Placental epithelial cell (primary cell): ENCODE data around the gene TMEM43. TPM values are rescaled to one million over a fixed set of nuclear protein-coding genes. Genes with fewer than 3 reads are reported as not detected.

Experiments used
- total RNA-seq: library from RNA; depleted of rRNA; stranded (reverse); fragments of >200 nt; gene quantifications from 2 replicates; pipeline ENCODE4 v1.2.3, GENCODE V29; 2012

The TMEM43 gene, protein sequence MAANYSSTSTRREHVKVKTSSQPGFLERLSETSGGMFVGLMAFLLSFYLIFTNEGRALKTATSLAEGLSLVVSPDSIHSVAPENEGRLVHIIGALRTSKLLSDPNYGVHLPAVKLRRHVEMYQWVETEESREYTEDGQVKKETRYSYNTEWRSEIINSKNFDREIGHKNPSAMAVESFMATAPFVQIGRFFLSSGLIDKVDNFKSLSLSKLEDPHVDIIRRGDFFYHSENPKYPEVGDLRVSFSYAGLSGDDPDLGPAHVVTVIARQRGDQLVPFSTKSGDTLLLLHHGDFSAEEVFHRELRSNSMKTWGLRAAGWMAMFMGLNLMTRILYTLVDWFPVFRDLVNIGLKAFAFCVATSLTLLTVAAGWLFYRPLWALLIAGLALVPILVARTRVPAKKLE
- total RNA-seq: 143 and 177 TPM in 2 replicates

GRCh38 chr3:14124615-14125192 lies at the start of gene TMEM43, which contains the start of gene CHCHD4:
TSS of gene TMEM43 (plus strand) at chr3:14125052. CDS start at chr3:14125194, 142 bp downstream.
TSS of gene CHCHD4 (minus strand) at chr3:14124870. CDS start at chr3:14124676, 194 bp downstream.

DNA sequence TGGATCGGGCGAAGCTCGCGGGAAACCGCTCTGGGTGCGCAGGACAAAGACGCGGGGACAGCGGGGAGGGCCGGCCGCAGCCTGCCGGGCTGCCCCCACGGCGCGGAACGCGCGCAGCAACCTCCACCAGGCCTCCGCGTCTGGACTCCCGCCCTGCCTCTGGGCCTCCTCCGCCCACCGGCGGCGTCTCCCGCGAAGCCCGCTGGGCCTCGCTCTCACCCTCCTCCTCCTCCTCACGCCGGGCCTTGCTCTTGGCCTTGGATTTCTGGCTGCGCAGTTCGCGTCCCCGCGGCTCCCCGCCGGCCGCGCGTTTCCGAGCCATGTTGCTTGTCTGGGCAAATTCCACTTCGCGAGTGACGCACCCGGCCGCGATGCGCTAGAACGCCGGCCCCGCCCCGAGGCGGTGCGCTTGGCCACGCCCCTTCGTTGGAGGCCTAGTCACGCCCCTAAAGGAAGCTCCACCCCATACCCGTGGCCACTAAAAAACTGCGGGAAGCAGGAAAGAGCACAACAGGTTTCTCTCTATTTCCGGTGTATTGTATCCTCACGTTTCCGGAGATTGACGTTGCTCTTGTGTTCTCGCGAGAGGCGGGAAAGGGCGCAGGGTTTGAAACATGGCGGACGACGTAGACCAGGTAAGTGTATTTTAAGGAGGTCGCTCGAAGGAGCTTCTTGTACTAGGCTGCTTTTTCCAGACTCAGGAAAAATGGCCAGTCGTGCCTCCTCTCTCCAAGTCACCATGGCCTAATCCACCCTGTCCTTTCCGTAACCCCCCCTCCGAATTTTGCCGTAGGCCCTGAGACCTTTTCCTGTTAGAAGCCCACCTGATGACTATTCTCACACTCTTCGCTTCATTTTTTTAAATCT lies 53.6 kb downstream of the TMEM43 start, which contains the start of the genes LSM3 and XPC:
Gene LSM3 (plus strand): TSS at position 571 of the 867 bp plus-strand sequence. CDS start 44 bp downstream, at position 615.
Gene XPC (minus strand): TSS at position 355 of the 867 bp plus-strand sequence. CDS start 33 bp downstream, at position 322.

Other genes starting within 250 kb of the TMEM43 start
- 2.0 and 6.8 TPM in 2 replicates for gene WNT7A, start 245.0 kb upstream of the TMEM43 start, total RNA-seq
- gene CHCHD4, start 182 bp upstream of the TMEM43 start, total RNA-seq: 5.1 and 6.5 TPM in 2 replicates
- gene XPC, start 53.5 kb downstream of the TMEM43 start, total RNA-seq: 75.9 and 114 TPM in 2 replicates
- gene LSM3, start 53.8 kb downstream of the TMEM43 start, total RNA-seq: 4.3 and 9.2 TPM in 2 replicates